ENCODE results near the gene KMT5B. TPM values are rescaled to one million over a fixed set of nuclear protein-coding genes. Genes with fewer than 3 reads are reported as not detected.

Gene KMT5B
- total and polyA plus RNA-seq, 2 donors from 2014 or later: 15.8 to 54.2 TPM

GRCh38 chr11:68116126-68116525 lies 97.0 kb downstream of the KMT5B start:
- no peaks in the 10 kb centered on the region for H3K27me3 ChIP-seq (ENCODE audit: control insufficient read depth, insufficient read depth, low read length)
- H3K27ac ChIP-seq (ENCODE audit: low read depth in 2 of 2, low read length in 2 of 2): no peak overlapping the region
- H3K4me1 ChIP-seq (ENCODE audit: control insufficient read depth in 2 of 3, insufficient read depth in 2 of 3, low read depth in 1 of 3, low read length in 3 of 3): peaks cover 0 to 7% (median 3%) of the 10 kb centered on the region in 3 donors
- H3K36me3 ChIP-seq (ENCODE audit: control insufficient read depth in 2 of 3, insufficient read depth in 3 of 3, low read length in 3 of 3): no peaks in the 10 kb centered on the region
- intact Hi-C loops (cut with DNase I): no loop called here
- H3K9me3 ChIP-seq (ENCODE audit: control insufficient read depth in 2 of 3, insufficient read depth in 1 of 3, low read length in 3 of 3): no peaks in the 10 kb centered on the region
- no peak for DNase-seq
- H3K9ac ChIP-seq (ENCODE audit: low read length in 3 of 3): no peak overlapping the region
- TF ChIP-seq, protein P1, sequence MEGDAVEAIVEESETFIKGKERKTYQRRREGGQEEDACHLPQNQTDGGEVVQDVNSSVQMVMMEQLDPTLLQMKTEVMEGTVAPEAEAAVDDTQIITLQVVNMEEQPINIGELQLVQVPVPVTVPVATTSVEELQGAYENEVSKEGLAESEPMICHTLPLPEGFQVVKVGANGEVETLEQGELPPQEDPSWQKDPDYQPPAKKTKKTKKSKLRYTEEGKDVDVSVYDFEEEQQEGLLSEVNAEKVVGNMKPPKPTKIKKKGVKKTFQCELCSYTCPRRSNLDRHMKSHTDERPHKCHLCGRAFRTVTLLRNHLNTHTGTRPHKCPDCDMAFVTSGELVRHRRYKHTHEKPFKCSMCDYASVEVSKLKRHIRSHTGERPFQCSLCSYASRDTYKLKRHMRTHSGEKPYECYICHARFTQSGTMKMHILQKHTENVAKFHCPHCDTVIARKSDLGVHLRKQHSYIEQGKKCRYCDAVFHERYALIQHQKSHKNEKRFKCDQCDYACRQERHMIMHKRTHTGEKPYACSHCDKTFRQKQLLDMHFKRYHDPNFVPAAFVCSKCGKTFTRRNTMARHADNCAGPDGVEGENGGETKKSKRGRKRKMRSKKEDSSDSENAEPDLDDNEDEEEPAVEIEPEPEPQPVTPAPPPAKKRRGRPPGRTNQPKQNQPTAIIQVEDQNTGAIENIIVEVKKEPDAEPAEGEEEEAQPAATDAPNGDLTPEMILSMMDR (IDR thresholded peaks at IDR 0.05; ENCODE audit: borderline replicate concordance, extremely low read depth, insufficient read depth): no peak
- H3K4me3 ChIP-seq (ENCODE audit: low read length in 3 of 3): no peak overlapping the region
- FAIRE-seq: no peak

DNA sequence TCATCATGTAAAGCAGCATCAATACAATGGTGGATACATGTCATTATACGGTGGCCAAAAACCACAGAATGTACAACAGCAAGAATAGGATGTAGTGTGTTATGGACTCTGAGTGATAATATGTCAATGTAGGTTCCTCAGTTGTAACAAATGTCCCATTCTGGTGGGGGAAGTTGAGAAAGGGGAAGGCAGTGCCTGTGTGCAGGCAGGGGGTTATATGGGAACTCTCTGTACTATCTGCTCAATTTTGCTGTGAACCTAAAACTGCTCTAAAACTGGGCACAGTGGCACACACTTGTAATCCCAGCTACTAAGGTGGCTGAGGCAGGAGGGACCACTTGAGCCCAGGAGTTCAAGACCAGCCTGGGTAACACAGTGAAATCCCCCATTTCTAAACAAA lies 97.8 kb downstream of the KMT5B start:
- no peak for FAIRE-seq
- TF ChIP-seq, protein P1 (IDR thresholded peaks at IDR 0.05; ENCODE audit: borderline replicate concordance, extremely low read depth, insufficient read depth): no peak
- Histone ChIP-seq H3K27me3 (ENCODE audit: control insufficient read depth, insufficient read depth, low read length) (no peaks in the 10 kb centered on the region), H3K4me1 (ENCODE audit: control insufficient read depth in 2 of 3, insufficient read depth in 2 of 3, low read depth in 1 of 3, low read length in 3 of 3) (peaks cover 0 to 7% (median 3%) of the 10 kb centered on the region in 3 donors), H3K9ac (ENCODE audit: low read length in 3 of 3) (no peak overlapping the region), H3K4me3 (ENCODE audit: low read length in 3 of 3) (no peak overlapping the region), H3K9me3 (ENCODE audit: control insufficient read depth in 2 of 3, insufficient read depth in 1 of 3, low read length in 3 of 3) (no peaks in the 10 kb centered on the region), H3K27ac (ENCODE audit: low read depth in 2 of 2, low read length in 2 of 2) (no peak overlapping the region), H3K36me3 (ENCODE audit: control insufficient read depth in 2 of 3, insufficient read depth in 3 of 3, low read length in 3 of 3) (no peaks in the 10 kb centered on the region)
- intact Hi-C loops (cut with DNase I): no loop called here
- DNase-seq: no peak

- intact Hi-C loops (cut with DNase I): no loop called here
- Histone ChIP-seq H3K9me3 (ENCODE audit: control insufficient read depth in 2 of 3, insufficient read depth in 1 of 3, low read length in 3 of 3) (no peaks in the 10 kb centered on the region), H3K27ac (ENCODE audit: low read depth in 2 of 2, low read length in 2 of 2) (no peak overlapping the region), H3K4me1 (ENCODE audit: control insufficient read depth in 2 of 3, insufficient read depth in 2 of 3, low read depth in 1 of 3, low read length in 3 of 3) (peaks cover 0 to 7% (median under 1%) of the 10 kb centered on the region in 3 donors), H3K36me3 (ENCODE audit: control insufficient read depth in 2 of 3, insufficient read depth in 3 of 3, low read length in 3 of 3) (no peaks in the 10 kb centered on the region), H3K9ac (ENCODE audit: low read length in 3 of 3) (no peak overlapping the region), H3K4me3 (ENCODE audit: low read length in 3 of 3) (no peak overlapping the region), H3K27me3 (ENCODE audit: control insufficient read depth, insufficient read depth, low read length) (no peaks in the 10 kb centered on the region)
- DNase-seq (no peak), FAIRE-seq (no peak)
- TF ChIP-seq, protein P1 (IDR thresholded peaks at IDR 0.05; ENCODE audit: borderline replicate concordance, extremely low read depth, insufficient read depth): no peak
Observed at GRCh38 chr11:68113986-68114385, 99.1 kb downstream of the KMT5B start.

DNA sequence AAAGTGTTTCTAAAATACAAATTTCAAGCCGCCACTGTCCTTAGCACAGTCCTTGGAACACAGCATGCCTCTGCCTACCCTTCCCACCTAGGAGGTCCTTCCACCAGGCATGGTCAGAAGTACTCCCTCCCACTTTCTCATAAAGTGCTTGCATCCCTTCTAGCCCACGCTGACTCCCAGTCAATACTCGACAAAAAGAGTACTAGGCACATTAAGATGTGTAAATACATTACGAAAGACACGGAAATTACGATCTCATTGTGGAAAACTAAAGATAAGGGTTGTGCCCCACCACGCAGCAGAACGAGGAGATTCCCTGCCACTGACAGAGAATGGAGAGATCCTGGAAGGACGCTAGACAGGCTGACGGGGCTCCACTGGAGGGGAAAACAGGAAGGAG lies 105.4 kb downstream of the KMT5B start:
- no peak overlapping the region for H3K4me3 ChIP-seq (ENCODE audit: low read length in 3 of 3)
- intact Hi-C loops (cut with DNase I): no loop called here
- FAIRE-seq: no peak
- TF ChIP-seq, protein P1 (IDR thresholded peaks at IDR 0.05; ENCODE audit: borderline replicate concordance, extremely low read depth, insufficient read depth): no peak
- no peaks in the 10 kb centered on the region for H3K9me3 ChIP-seq (ENCODE audit: control insufficient read depth in 2 of 3, insufficient read depth in 1 of 3, low read length in 3 of 3)
- no peak overlapping the region for H3K27ac ChIP-seq (ENCODE audit: low read depth in 2 of 2, low read length in 2 of 2)
- no peak overlapping the region for H3K9ac ChIP-seq (ENCODE audit: low read length in 3 of 3)
- no peaks in the 10 kb centered on the region for H3K36me3 ChIP-seq (ENCODE audit: control insufficient read depth in 2 of 3, insufficient read depth in 3 of 3, low read length in 3 of 3)
- no peak for DNase-seq
- H3K4me1 ChIP-seq (ENCODE audit: control insufficient read depth in 2 of 3, insufficient read depth in 2 of 3, low read depth in 1 of 3, low read length in 3 of 3): peaks cover 0 to 13% (median 4%) of the 10 kb centered on the region in 3 donors
- no peaks in the 10 kb centered on the region for H3K27me3 ChIP-seq (ENCODE audit: control insufficient read depth, insufficient read depth, low read length)
